ENCODE data around the gene CAPN15. TPM values are rescaled to one million over a fixed set of nuclear protein-coding genes. Genes with fewer than 3 reads are reported as not detected.
A peak's percentile ranks its signal among the peaks of the same experiment; 100 is the strongest.

CAPN15 gene
- total and polyA plus RNA-seq, 9 of the 15 experiments (the other 6 are each of a cell fraction or from before 2014, with no cell fraction given): 0.62 to 111 (median 14.2) TPM

DNA sequence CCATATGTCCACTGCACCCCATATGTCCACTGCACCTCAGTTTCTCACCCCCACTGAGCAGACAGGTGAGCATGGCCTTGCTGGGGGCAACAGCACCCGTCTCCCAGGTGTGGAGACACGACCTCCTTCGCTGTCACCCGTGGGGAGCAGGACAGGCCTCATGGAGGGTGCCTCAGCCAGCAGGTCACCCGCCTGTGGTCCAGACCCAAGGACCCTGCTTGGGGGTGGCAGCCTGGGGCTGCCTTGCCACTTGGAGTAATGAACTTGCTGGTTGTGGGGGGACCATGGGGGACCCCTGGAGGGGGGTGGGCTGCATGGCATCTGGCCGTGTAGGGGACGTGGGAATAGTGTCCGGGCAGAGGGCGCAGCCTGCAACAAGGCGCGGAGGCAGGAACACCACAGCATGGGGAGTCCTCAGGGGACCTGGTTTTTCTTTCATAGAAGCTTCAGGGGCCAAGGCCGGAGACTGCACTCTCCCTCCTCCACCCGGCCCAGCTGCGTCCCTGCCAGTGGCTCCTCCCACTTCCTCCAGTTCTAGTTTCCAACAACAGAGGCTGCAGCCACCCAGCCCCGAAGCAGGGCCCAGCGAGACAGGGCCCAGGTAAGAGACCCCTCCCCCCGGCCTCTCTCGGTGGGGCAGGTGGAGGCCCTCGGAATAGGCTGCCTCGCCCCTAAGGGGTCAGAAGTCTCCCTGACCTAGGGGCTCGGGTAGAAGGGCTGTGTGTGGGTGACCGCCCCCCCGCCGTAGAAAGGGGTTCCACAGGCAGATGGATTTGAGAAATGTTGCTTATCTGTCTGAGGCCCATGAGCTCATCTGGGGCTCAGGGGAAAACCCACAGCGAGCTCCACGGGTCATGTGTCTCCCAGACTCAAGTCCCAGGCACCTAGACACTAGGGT is 39.2 kb downstream of the CAPN15 start, which contains the start of gene NHLRC4 (continued):
- TF ChIP-seq, protein P1, sequence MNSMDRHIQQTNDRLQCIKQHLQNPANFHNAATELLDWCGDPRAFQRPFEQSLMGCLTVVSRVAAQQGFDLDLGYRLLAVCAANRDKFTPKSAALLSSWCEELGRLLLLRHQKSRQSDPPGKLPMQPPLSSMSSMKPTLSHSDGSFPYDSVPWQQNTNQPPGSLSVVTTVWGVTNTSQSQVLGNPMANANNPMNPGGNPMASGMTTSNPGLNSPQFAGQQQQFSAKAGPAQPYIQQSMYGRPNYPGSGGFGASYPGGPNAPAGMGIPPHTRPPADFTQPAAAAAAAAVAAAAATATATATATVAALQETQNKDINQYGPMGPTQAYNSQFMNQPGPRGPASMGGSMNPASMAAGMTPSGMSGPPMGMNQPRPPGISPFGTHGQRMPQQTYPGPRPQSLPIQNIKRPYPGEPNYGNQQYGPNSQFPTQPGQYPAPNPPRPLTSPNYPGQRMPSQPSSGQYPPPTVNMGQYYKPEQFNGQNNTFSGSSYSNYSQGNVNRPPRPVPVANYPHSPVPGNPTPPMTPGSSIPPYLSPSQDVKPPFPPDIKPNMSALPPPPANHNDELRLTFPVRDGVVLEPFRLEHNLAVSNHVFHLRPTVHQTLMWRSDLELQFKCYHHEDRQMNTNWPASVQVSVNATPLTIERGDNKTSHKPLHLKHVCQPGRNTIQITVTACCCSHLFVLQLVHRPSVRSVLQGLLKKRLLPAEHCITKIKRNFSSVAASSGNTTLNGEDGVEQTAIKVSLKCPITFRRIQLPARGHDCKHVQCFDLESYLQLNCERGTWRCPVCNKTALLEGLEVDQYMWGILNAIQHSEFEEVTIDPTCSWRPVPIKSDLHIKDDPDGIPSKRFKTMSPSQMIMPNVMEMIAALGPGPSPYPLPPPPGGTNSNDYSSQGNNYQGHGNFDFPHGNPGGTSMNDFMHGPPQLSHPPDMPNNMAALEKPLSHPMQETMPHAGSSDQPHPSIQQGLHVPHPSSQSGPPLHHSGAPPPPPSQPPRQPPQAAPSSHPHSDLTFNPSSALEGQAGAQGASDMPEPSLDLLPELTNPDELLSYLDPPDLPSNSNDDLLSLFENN (IDR thresholded peaks at IDR 0.05; ENCODE audit: low read depth in 2 of 2, low read length in 2 of 2): no peak; a peak in 2 of 4 replicates
- TF ChIP-seq, protein P2, sequence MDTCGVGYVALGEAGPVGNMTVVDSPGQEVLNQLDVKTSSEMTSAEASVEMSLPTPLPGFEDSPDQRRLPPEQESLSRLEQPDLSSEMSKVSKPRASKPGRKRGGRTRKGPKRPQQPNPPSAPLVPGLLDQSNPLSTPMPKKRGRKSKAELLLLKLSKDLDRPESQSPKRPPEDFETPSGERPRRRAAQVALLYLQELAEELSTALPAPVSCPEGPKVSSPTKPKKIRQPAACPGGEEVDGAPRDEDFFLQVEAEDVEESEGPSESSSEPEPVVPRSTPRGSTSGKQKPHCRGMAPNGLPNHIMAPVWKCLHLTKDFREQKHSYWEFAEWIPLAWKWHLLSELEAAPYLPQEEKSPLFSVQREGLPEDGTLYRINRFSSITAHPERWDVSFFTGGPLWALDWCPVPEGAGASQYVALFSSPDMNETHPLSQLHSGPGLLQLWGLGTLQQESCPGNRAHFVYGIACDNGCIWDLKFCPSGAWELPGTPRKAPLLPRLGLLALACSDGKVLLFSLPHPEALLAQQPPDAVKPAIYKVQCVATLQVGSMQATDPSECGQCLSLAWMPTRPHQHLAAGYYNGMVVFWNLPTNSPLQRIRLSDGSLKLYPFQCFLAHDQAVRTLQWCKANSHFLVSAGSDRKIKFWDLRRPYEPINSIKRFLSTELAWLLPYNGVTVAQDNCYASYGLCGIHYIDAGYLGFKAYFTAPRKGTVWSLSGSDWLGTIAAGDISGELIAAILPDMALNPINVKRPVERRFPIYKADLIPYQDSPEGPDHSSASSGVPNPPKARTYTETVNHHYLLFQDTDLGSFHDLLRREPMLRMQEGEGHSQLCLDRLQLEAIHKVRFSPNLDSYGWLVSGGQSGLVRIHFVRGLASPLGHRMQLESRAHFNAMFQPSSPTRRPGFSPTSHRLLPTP (IDR thresholded peaks at IDR 0.05; ENCODE audit: borderline replicate concordance, extremely low read depth, insufficient read length): no peak
- no peak for TF ChIP-seq TEAD2 (tag; IDR thresholded peaks at IDR 0.05)
- TF ChIP-seq RCOR1 (IDR thresholded peaks at IDR 0.05; ENCODE audit: borderline replicate concordance in 1 of 2, low read depth in 2 of 2, low read length in 2 of 2): peak in 1 of 2 experiments; percentile 42; a peak in 2 of 4 replicates
- no peak for TF ChIP-seq NFATC3 (IDR thresholded peaks at IDR 0.05)
- TF ChIP-seq, protein P3, sequence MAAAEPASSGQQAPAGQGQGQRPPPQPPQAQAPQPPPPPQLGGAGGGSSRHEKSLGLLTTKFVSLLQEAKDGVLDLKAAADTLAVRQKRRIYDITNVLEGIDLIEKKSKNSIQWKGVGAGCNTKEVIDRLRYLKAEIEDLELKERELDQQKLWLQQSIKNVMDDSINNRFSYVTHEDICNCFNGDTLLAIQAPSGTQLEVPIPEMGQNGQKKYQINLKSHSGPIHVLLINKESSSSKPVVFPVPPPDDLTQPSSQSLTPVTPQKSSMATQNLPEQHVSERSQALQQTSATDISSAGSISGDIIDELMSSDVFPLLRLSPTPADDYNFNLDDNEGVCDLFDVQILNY (CRISPR knock-in tag; IDR thresholded peaks at IDR 0.05): no peak
- TF ChIP-seq ARID2 (IDR thresholded peaks at IDR 0.05): no peak
- no peak for TF ChIP-seq HOXB6 (CRISPR knock-in tag; IDR thresholded peaks at IDR 0.05; ENCODE audit: borderline replicate concordance)
- TF ChIP-seq ARHGAP35 (IDR thresholded peaks at IDR 0.05; ENCODE audit: partially characterized antibody): no peak
- TF ChIP-seq TSC22D4 (tag; IDR thresholded peaks at IDR 0.05): no peak
- TF ChIP-seq SAFB (IDR thresholded peaks at IDR 0.05; ENCODE audit: borderline replicate concordance, low read depth, low read length): no peak
- TF ChIP-seq ZNF212 (CRISPR knock-in tag; IDR thresholded peaks at IDR 0.05): no peak
- no peak for TF ChIP-seq ZZZ3 (IDR thresholded peaks at IDR 0.05)
- TF ChIP-seq ZNF174 (CRISPR knock-in tag; IDR thresholded peaks at IDR 0.05): no peak
- TF ChIP-seq ZNF24 (IDR thresholded peaks at IDR 0.05): no peak
- TF ChIP-seq, protein P4, sequence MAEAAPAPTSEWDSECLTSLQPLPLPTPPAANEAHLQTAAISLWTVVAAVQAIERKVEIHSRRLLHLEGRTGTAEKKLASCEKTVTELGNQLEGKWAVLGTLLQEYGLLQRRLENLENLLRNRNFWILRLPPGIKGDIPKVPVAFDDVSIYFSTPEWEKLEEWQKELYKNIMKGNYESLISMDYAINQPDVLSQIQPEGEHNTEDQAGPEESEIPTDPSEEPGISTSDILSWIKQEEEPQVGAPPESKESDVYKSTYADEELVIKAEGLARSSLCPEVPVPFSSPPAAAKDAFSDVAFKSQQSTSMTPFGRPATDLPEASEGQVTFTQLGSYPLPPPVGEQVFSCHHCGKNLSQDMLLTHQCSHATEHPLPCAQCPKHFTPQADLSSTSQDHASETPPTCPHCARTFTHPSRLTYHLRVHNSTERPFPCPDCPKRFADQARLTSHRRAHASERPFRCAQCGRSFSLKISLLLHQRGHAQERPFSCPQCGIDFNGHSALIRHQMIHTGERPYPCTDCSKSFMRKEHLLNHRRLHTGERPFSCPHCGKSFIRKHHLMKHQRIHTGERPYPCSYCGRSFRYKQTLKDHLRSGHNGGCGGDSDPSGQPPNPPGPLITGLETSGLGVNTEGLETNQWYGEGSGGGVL (CRISPR knock-in tag; IDR thresholded peaks at IDR 0.05): no peak
- TF ChIP-seq RBFOX2 (IDR thresholded peaks at IDR 0.05; ENCODE audit: low read depth, low read length): peak; percentile 75
- peak; percentile 47 for TF ChIP-seq TAF1 (IDR thresholded peaks at IDR 0.05; ENCODE audit: control insufficient read depth, extremely low read depth, insufficient read depth, low read length, severe bottlenecking)

All from K562 (cell line).